Left lung (tissue), 10 donors: ENCODE measurements around the gene TOX4. TPM values are rescaled to one million over a fixed set of nuclear protein-coding genes. Genes with fewer than 3 reads are reported as not detected.
"Not testable (repeated sequence)": the region's sequence is repeated elsewhere in the genome, so short reads cannot be mapped to it uniquely, and the experiment has no call there.

ENCODE experiments used
- ATAC-seq: fragments of 200-7000 bp; cut with Tn5 transposase; one replicate; pipeline ENCODE4 v1.9.1; 2020; ENCODE audit warnings: moderate library complexity
- DNase-seq, 4 donors: peaks; one replicate each; pipeline ENCODE4 v3.0.0-alpha.2; 2013 to 2020
- H3K27ac ChIP-seq, 2 donors: fragments of 200-600 bp; sonication (generic) in 1 of 2; one replicate each; pipeline versions ENCODE4 v1.5.0 to v1.8.0; 2020 to 2021
- H3K27me3 ChIP-seq, 2 donors: fragments of 200-600 bp; sonication (generic) in 1 of 2; one replicate each; pipeline versions ENCODE4 v1.5.0 to v1.8.0; 2020 to 2021
- H3K36me3 ChIP-seq, 2 donors: fragments of 200-600 bp; sonication (generic) in 1 of 2; one replicate each; pipeline versions ENCODE4 v1.5.0 to v1.8.0; 2020 to 2021
- H3K4me1 ChIP-seq, 2 donors: fragments of 200-600 bp; one replicate each; pipeline ENCODE4 v1.8.0; 2021
- H3K4me3 ChIP-seq, 2 donors: fragments of 200-600 bp; sonication (generic) in 1 of 2; one replicate each; pipeline versions ENCODE4 v1.5.0 to v1.8.0; 2020 to 2021; ENCODE audit warnings: mild to moderate bottlenecking in 1 of 2
- H3K9me3 ChIP-seq, 2 donors: fragments of 200-600 bp; sonication (generic) in 1 of 2; one replicate each; pipeline versions ENCODE4 v1.5.0 to v1.8.0; 2020 to 2021
- intact Hi-C, 2 donors: fragments of 100-400 bp; cut with DNase I; formaldehyde crosslinking; loops; one replicate each; pipeline versions ENCODE4 v1.11.2 to v1.14.2; 2022
- polyA plus RNA-seq, 6 donors: library from polyadenylated mRNA; unstranded; fragments of 120-200 nt; gene quantifications; one replicate each; pipeline ENCODE4 v1.2.1, GENCODE V29; 2013; ENCODE audit not compliant: insufficient read length in 6 of 6
- total RNA-seq, 2 donors: library from RNA; stranded (reverse); fragmentation: NEBNext Ultra II Directional; extraction: Animal tissue kit (Norgen Biotek cat#: 25700); gene quantifications; one replicate each; pipeline ENCODE4 v1.2.1, GENCODE V29; 2021
- TF ChIP-seq, protein P1 (sequence below), 2 donors: fragments of 200-600 bp; sonication (generic) in 1 of 2; IDR thresholded peaks; one replicate each; pipeline versions ENCODE4 v1.5.0 to v1.8.0; 2021; ENCODE audit warnings: antibody characterized with exemption in 2 of 2
- donor health status: DM: no; HTN: yes; CAD: no.
- donor health status: DM: no; HTN: no; CAD: no.

Gene TOX4
- total and polyA plus RNA-seq, 8 donors = 56.3 to 69.1 (median 60.7) TPM

DNA sequence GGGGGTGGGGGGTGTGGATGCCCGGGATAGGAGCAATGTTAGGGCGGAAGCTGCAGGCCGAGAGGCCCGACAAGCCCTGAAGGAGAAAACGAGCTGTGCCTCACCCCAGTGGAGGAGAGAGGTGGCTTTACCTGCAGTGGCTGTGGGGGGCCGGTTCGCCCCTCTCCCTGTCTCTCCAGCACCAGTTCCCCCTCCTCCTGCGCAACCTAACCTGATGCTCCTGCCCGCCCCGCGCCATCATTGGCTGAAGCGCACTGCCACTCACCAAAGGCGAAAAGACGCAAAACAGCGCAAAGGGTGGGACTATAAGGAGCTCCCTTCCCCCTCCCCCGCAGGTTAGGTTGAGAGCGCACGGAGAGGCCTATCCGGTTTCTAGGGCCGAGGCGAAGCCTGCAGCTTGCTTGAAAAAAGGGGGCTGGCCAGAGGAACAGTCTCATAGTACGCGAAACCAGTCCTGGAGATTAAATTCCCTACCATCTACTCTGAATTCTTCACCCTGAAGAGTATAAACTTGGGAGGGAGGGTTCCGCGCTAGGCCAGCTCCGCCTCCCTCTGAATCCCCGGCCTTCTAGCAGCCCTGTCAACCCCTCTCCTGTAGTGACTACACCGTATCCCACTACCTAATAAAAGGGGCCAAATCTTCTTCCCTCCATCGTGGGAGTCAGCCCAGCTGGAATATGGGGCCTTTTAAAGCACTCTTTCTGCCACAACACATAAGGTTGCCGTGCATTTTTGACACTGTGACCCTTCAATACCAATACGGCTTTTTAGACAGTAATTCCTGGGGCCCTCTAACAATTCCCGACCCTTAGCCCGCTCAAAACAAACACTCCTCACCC, 39.7 kb upstream of the TOX4 start:
- Histone ChIP-seq H3K36me3 (no peaks in the 10 kb centered on the region), H3K4me1 (peaks cover 18 to 39% of the 10 kb centered on the region in 2 donors), H3K27ac (peak overlapping the region; percentile 85 to 94), H3K9me3 (no peaks in the 10 kb centered on the region), H3K27me3 (no peaks in the 10 kb centered on the region), H3K4me3 (peak overlapping the region; percentile 69 to 88)
- TF ChIP-seq, protein P1, sequence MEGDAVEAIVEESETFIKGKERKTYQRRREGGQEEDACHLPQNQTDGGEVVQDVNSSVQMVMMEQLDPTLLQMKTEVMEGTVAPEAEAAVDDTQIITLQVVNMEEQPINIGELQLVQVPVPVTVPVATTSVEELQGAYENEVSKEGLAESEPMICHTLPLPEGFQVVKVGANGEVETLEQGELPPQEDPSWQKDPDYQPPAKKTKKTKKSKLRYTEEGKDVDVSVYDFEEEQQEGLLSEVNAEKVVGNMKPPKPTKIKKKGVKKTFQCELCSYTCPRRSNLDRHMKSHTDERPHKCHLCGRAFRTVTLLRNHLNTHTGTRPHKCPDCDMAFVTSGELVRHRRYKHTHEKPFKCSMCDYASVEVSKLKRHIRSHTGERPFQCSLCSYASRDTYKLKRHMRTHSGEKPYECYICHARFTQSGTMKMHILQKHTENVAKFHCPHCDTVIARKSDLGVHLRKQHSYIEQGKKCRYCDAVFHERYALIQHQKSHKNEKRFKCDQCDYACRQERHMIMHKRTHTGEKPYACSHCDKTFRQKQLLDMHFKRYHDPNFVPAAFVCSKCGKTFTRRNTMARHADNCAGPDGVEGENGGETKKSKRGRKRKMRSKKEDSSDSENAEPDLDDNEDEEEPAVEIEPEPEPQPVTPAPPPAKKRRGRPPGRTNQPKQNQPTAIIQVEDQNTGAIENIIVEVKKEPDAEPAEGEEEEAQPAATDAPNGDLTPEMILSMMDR (IDR thresholded peaks at IDR 0.05) = no peak
- intact Hi-C loops = no loop called here
- ATAC-seq (peak; percentile 100), DNase-seq (peak; percentile 98 to 99 (median 98))

- TF ChIP-seq, protein P1 (IDR thresholded peaks at IDR 0.05) = no peak
- Histone ChIP-seq H3K27me3 (no peaks in the 10 kb centered on the region), H3K4me1 (peaks cover 14 to 30% of the 10 kb centered on the region in 2 donors), H3K36me3 (no peaks in the 10 kb centered on the region), H3K27ac (no peak overlapping the region), H3K9me3 (no peaks in the 10 kb centered on the region), H3K4me3 (no peak overlapping the region)
- intact Hi-C loops = no loop called here
- DNase-seq (no peak), ATAC-seq (no peak)
Observed at GRCh38 chr14:21440859-21441258, 36.1 kb upstream of the TOX4 start.

- intact Hi-C loops, H3K27me3 ChIP-seq, H3K9me3 ChIP-seq, DNase-seq, H3K4me3 ChIP-seq, H3K36me3 ChIP-seq, ATAC-seq, H3K27ac ChIP-seq: not testable (repeated sequence)
- peaks cover 5 to 19% of the 10 kb centered on the region in 2 donors for H3K4me1 ChIP-seq
Observed at GRCh38 chr14:21442657-21443056, 34.3 kb upstream of the TOX4 start.

DNA sequence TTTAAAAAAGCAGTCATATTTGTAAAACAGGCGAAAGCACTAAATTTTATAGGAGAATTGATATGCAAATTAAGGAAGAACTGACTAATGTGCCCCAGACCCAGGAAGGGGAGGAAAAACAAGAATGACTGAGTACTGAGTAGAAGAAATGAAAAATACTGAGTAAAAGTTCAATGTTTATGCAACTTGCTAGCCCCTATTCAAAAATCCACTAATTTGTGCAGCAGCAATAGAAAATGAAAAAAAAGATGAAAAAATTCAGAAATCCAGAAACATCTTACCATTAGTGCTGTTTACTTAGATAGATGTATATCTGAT, 27.1 kb upstream of the TOX4 start:
- no peaks in the 10 kb centered on the region for H3K9me3 ChIP-seq
- ATAC-seq = no peak
- intact Hi-C loops = no loop called here
- peaks cover 0 to 5% of the 10 kb centered on the region in 2 donors for H3K36me3 ChIP-seq
- H3K27me3 ChIP-seq = no peaks in the 10 kb centered on the region
- no peak overlapping the region for H3K4me3 ChIP-seq
- TF ChIP-seq, protein P1 (IDR thresholded peaks at IDR 0.05) = no peak
- peaks cover 6 to 44% of the 10 kb centered on the region in 2 donors for H3K4me1 ChIP-seq
- no peak for DNase-seq
- no peak overlapping the region for H3K27ac ChIP-seq

DNA sequence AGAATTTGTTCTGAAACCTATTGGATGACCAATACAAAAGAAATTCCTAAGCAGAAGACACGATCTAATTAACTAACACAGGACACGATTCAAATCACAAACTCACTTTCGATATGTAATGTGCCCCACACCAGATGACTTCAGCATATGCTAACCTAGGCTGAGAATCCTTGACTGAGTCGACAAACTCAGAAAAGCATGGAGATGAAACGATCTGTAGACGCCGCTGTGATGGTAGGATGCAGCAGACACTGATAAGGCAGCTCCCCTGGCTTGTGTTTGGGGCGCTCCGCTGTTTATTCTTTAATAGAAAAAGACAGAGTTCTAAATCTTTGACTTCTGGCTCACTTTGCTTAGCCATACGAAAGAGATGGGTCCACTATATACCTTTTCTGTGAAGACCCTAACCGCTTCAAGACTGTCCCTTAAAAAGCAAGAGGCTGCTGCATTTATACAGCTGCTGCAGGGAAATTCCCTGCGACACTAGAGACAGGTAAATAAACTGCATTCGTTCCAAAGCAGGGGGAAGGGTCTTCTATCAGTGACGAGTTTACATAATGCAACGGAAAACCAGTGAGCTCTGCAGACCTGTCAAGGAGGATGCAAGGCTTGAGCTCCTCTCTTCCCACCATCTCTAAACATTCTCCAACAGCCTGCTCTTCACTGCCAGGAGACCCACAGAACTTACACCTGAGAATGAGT, 22.0 kb upstream of the TOX4 start:
- Histone ChIP-seq H3K4me3 (peak overlapping the region; percentile 85 to 91), H3K27ac (peak overlapping the region; percentile 98), H3K9me3 (no peaks in the 10 kb centered on the region), H3K27me3 (no peaks in the 10 kb centered on the region), H3K4me1 (peaks cover 10 to 49% of the 10 kb centered on the region in 2 donors), H3K36me3 (peaks cover 0 to 11% of the 10 kb centered on the region in 2 donors)
- peak; percentile 2 for ATAC-seq
- intact Hi-C loops = no loop called here
- TF ChIP-seq, protein P1 (IDR thresholded peaks at IDR 0.05) = no peak
- peak in 1 of 4 donors; percentile 13 for DNase-seq
